GM21825 (cell line): Measurements from ENCODE around the gene SFI1.

Source experiments
- ATAC-seq: cut with Tn5 transposase; IDR thresholded peaks from one replicate; pipeline ENCODE4 v1.9.1; 2021; ENCODE audit warnings: mild to moderate bottlenecking, moderate library complexity; ENCODE audit not compliant: unreplicated experiment

Gene SFI1

DNA sequence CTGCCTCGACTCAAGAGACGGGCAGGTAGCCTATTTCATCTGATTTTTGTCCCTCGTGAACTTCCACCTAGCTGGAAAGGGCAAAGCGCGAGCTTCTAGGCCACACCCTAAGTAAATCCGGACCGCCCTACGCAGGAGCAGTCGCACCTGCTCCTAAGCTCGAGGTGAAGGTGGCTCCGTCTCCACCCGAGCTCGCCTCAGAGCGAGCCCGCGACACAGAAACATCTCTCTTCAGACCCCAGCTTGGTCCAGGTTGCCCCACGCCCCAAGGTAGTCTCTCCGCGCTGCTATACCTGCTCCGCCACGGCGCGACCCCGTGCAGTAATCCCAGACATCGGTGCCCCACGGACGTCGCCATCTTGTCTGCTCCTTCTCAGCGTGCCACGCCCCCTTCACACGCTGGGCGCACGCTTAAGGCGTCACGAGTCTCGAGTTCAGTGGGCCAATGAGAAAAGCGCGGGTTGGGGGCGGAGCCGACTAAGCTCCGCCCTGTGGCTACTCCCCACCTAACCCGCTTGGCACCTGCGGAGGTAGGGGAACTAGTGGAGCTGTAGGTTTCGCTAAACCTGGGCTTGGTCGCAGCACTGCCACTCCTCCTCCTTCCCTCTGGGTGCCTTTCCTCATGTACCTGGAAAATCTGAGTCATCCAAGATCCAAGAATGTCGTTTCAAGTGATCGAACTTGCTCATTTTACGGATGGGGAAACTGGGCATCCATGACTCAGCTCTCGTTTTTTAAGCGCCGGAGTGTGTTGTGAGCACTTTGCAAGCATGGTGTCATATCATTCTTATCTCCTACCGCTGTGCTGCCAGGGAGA lies 165.7 kb downstream of the SFI1 start, which contains the start of gene PISD:
Gene PISD, minus strand, starts transcription at position 365 of the 817 bp plus-strand sequence. Its CDS starts 7 bp downstream, at position 358.
- peak; percentile 72 for ATAC-seq

DNA sequence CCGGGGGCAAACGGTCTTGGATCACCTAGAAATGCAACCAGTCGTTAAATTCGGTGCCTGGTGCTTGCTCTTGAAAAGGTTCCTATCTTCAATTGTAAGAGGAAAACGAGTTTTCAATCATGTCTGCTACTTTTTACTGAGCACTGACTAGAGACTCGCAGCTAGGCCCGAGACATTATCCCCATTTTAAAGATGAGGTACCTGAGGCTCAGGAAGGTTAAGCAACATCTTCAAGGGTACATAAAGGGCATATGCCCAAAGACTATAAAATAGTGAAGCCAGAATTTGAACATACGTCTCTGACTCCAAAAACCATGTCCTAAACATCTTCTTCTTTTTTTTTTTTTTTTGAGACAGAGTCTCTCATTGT lies 166.3 kb downstream of the SFI1 start:
- no peak for ATAC-seq
